ENCODE results near the gene MED29. TPM values are rescaled to one million over a fixed set of nuclear protein-coding genes. Genes with fewer than 3 reads are reported as not detected.

MED29 gene
- total RNA-seq, 1 experiment from 2014 or later = 17.0 TPM

GRCh38 chr19:39434123-39435076, 43.2 kb downstream of the MED29 start:
- Histone ChIP-seq H3K27me3 (ENCODE audit: low read length) (no peaks in the 10 kb centered on the region), H3K36me3 (ENCODE audit: low read depth, low read length) (peaks cover 30% of the 10 kb centered on the region), H3K4me1 (ENCODE audit: insufficient read depth, low read length) (peaks cover 32% of the 10 kb centered on the region), H3K9me3 (ENCODE audit: low read length) (no peaks in the 10 kb centered on the region), H3F3A (ENCODE audit: low read length, unreplicated experiment) (peaks cover 27% of the 10 kb centered on the region), H2AFZ (ENCODE audit: low read length) (no peak overlapping the region), H3K4me2 (ENCODE audit: low read length) (peak overlapping the region; percentile 87), H3K4me3 (ENCODE audit: low read length) (peak overlapping the region; percentile 95), H3K79me2 (ENCODE audit: low read length) (peaks cover 32% of the 10 kb centered on the region), H3K27ac (ENCODE audit: low read length) (peak overlapping the region; percentile 100), H3K9me2 (replicated peaks; ENCODE audit: low read length) (no peaks in the 10 kb centered on the region), H3K9ac (ENCODE audit: low read length) (peak overlapping the region; percentile 100), H4K20me1 (ENCODE audit: low read length) (peaks cover 21% of the 10 kb centered on the region)
- DNase-seq (no peak), ATAC-seq (no peak)
- CTCF ChIA-PET = no interaction called here
- intact Hi-C loops (cut with micrococcal nuclease) = no loop called here
- POLR2A ChIA-PET (ENCODE audit: unreplicated experiment) = no interaction called here
- TF ChIP-seq EZH2 (IDR thresholded peaks at IDR 0.05; ENCODE audit: low read length, unreplicated experiment) (no peak), CTCF (conservative IDR thresholded peaks at IDR 0.05; ENCODE audit: low read depth, low read length) (no peak), EZH2phosphoT487 (IDR thresholded peaks at IDR 0.05; ENCODE audit: borderline replicate concordance, low read length) (no peak)
- no TSS peak for BruUV-seq (replicated peaks)

- H3K27me3 ChIP-seq (ENCODE audit: low read length) = no peaks in the 10 kb centered on the region
- intact Hi-C loops (cut with micrococcal nuclease) = no loop called here
- no peaks in the 10 kb centered on the region for H3K9me3 ChIP-seq (ENCODE audit: low read length)
- H2AFZ ChIP-seq (ENCODE audit: low read length) = 0 out of 2 replicates have a peak within 1 kb of the TSS, but pooled peaks have one; percentile 29
- H3K27ac ChIP-seq (ENCODE audit: low read length) = peak within 1 kb of the TSS; percentile 100
- H3K4me1 ChIP-seq (ENCODE audit: insufficient read depth, low read length) = peaks cover 27% of the 10 kb centered on the region
- TF ChIP-seq CTCF (conservative IDR thresholded peaks at IDR 0.05; ENCODE audit: low read depth, low read length) = no peak
- no peak for TF ChIP-seq EZH2phosphoT487 (IDR thresholded peaks at IDR 0.05; ENCODE audit: borderline replicate concordance, low read length)
- TF ChIP-seq EZH2 (IDR thresholded peaks at IDR 0.05; ENCODE audit: low read length, unreplicated experiment) = no peak
- peaks cover 27% of the 10 kb centered on the region for H3F3A ChIP-seq (ENCODE audit: low read length, unreplicated experiment)
- peak; percentile 95 for DNase-seq
- CTCF ChIA-PET = interaction anchor here (0.6 kb wide), 1 partner anchor 38 kb away, joined by 3 read pairs; no protein-coding TSS in a partner anchor
- peak; percentile 87 for ATAC-seq
- H3K79me2 ChIP-seq (ENCODE audit: low read length) = peaks cover 32% of the 10 kb centered on the region
- peaks cover 21% of the 10 kb centered on the region for H4K20me1 ChIP-seq (ENCODE audit: low read length)
- peak within 1 kb of the TSS; percentile 100 for H3K9ac ChIP-seq (ENCODE audit: low read length)
- peaks cover 30% of the 10 kb centered on the region for H3K36me3 ChIP-seq (ENCODE audit: low read depth, low read length)
- BruUV-seq (replicated peaks) = no TSS peak
- H3K4me2 ChIP-seq (ENCODE audit: low read length) = peak within 1 kb of the TSS; percentile 99
- peak within 1 kb of the TSS; percentile 95 for H3K4me3 ChIP-seq (ENCODE audit: low read length)
- no peaks in the 10 kb centered on the region for H3K9me2 ChIP-seq (replicated peaks; ENCODE audit: low read length)
- POLR2A ChIA-PET (ENCODE audit: unreplicated experiment) = interaction anchor here (0.6 to 1.0 kb wide), 11 partner anchors 10 to 1131 kb away, joined by 3 to 6 read pairs (median 4); partner anchors contain the start of genes DYRK1B and SUPT5H
These were observed 44.5 kb downstream of the MED29 start, which contains the start of gene RPS16 for GRCh38 chr19:39435499-39436349. Gene RPS16 (minus strand): TSS chr19:39435949. CDS start chr19:39435895, 54 bp downstream.

Data from PC-3 (cell line).